ENCODE data around the gene PMCH.
"Not testable (repeated sequence)": the region's sequence is repeated elsewhere in the genome, so short reads cannot be mapped to it uniquely, and the experiment has no call there.

PMCH gene

GRCh38 chr12:102197789-102198188 is at the start of gene PMCH:
TSS of gene PMCH (minus strand) at chr12:102197833. CDS start at chr12:102197770, 63 bp downstream.
- no peak for DNase-seq

- DNase-seq, result not testable (repeated sequence)
Observed at GRCh38 chr12:102240859-102241258, 43.2 kb upstream of the PMCH start.

- no peak for DNase-seq
Observed at GRCh38 chr12:102234599-102234998, 37.0 kb upstream of the PMCH start.

- no peak for DNase-seq
Observed at GRCh38 chr12:102232446-102232845, 34.8 kb upstream of the PMCH start.

GRCh38 chr12:102232036-102232435 is 34.4 kb upstream of the PMCH start:
- DNase-seq, result no peak

GRCh38 chr12:102227954-102228353 is 30.3 kb upstream of the PMCH start:
- DNase-seq, result no peak

GRCh38 chr12:102220736-102221135 is 23.1 kb upstream of the PMCH start:
- DNase-seq, result no peak

- no peak for DNase-seq
Observed at GRCh38 chr12:102215992-102216691, 18.5 kb upstream of the PMCH start.

GRCh38 chr12:102204025-102204424 is 6.4 kb upstream of the PMCH start:
- no peak for DNase-seq

- DNase-seq, result no peak
Observed at GRCh38 chr12:102202556-102202955, 4.9 kb upstream of the PMCH start.

- no peak for DNase-seq
Observed at GRCh38 chr12:102201436-102202061, 3.9 kb upstream of the PMCH start.

- no peak for DNase-seq
Observed at GRCh38 chr12:102195826-102196225, 1.8 kb downstream of the PMCH start.

- no peak for DNase-seq
Observed at GRCh38 chr12:102182635-102183034, 15.0 kb downstream of the PMCH start.

GRCh38 chr12:102174761-102175160 is 22.9 kb downstream of the PMCH start:
- no peak for DNase-seq

- no peak for DNase-seq
Observed at GRCh38 chr12:102174117-102174516, 23.5 kb downstream of the PMCH start.

- DNase-seq, result no peak
Observed at GRCh38 chr12:102172436-102172835, 25.2 kb downstream of the PMCH start.

GRCh38 chr12:102171951-102172350 is 25.7 kb downstream of the PMCH start:
- DNase-seq, result no peak

- no peak for DNase-seq
Observed at GRCh38 chr12:102169922-102170621, 27.6 kb downstream of the PMCH start.

GRCh38 chr12:102167821-102168604 is 29.6 kb downstream of the PMCH start:
- no peak for DNase-seq

GRCh38 chr12:102163383-102163782 is 34.2 kb downstream of the PMCH start:
- DNase-seq, result no peak

- not testable (repeated sequence) for DNase-seq
Observed at GRCh38 chr12:102155206-102155605, 42.4 kb downstream of the PMCH start.

GRCh38 chr12:102147062-102147587 is 50.5 kb downstream of the PMCH start:
- not testable (repeated sequence) for DNase-seq
